GM12891 (cell line): ENCODE results near the gene PGAP3.

Experiments used
- POLR2A ChIP-seq: IDR thresholded peaks from 2 replicates; pipeline ENCODE4 v1.6.1; 2011; ENCODE audit warnings: low read depth, low read length, control low read depth
- POLR2AphosphoS5 ChIP-seq: IDR thresholded peaks from 2 replicates; pipeline ENCODE4 v1.6.1; 2011; ENCODE audit warnings: low read depth, low read length, control low read depth

GRCh38 chr17:39695089-39695474 is 7.2 kb upstream of the PGAP3 start:
- TF ChIP-seq POLR2A (no peak), POLR2AphosphoS5 (no peak)
